ENCODE results near the gene DMD. TPM values are rescaled to one million over a fixed set of nuclear protein-coding genes. Genes with fewer than 3 reads are reported as not detected.

The DMD gene
- total and polyA plus RNA-seq, 2 of the 8 experiments (the other 6 are each of a cell fraction or from before 2014, with no cell fraction given), result 4.8 to 7.4 TPM

DNA sequence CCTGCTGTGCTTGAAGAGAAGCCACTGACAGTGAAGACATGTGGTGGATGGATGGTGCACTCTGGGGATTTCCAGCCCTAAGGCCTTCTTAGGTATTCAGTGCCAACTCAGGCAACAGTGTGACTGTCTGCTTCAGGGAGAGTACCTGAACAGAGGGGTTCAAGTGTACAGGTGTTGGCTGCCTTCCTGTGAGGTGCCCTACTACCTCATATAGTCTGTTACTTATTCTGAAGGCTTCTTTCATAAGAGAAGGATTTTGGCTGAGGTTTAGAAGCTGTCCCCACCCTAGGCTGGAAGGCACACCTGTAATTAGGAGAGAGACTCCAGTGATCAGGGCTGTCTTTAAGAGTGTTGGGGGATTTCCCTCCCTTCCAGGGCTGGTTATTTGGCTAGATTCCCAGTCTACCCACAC, 2141.3 kb downstream of the DMD start:
- no peak for DNase-seq (ENCODE audit: low read depth in 1 of 2, low spot score in 2 of 2)
- H3K4ac ChIP-seq (replicated peaks; ENCODE audit: insufficient read length, low read depth, low read length), result no peak overlapping the region
- no peak overlapping the region for H2BK15ac ChIP-seq (ENCODE audit: low read length)
- no peaks in the 10 kb centered on the region for H3K79me2 ChIP-seq (ENCODE audit: control insufficient read depth in 1 of 2, insufficient read depth in 2 of 2, low read length in 2 of 2)
- no peak overlapping the region for H3K56ac ChIP-seq (replicated peaks; ENCODE audit: insufficient read length, low read depth, low read length)
- no peak overlapping the region for H4K91ac ChIP-seq (replicated peaks; ENCODE audit: insufficient read length, low read length)
- no peak for FAIRE-seq
- H4K20me1 ChIP-seq (replicated peaks in 1 of 2; ENCODE audit: control insufficient read depth in 1 of 2, insufficient read depth in 2 of 2, low read length in 2 of 2), result no peaks in the 10 kb centered on the region
- ChIA-PET CTCF (ENCODE audit: partially characterized antibody) (no interaction called here), POLR2A (ENCODE audit: partially characterized antibody) (no interaction called here)
- no peaks in the 10 kb centered on the region for H3K36me3 ChIP-seq (ENCODE audit: control insufficient read depth in 2 of 4, insufficient read depth in 4 of 4, low read length in 3 of 4)
- no peak overlapping the region for H3K18ac ChIP-seq (ENCODE audit: extremely low read depth, low read length)
- TF ChIP-seq JUN (IDR thresholded peaks at IDR 0.05; ENCODE audit: low read depth, low read length) (no peak), CREB1 (IDR thresholded peaks at IDR 0.05) (no peak), ASH2L (IDR thresholded peaks at IDR 0.05; ENCODE audit: low read length) (no peak), CHD1 (IDR thresholded peaks at IDR 0.05; ENCODE audit: low read depth, low read length) (no peak), TEAD4 (IDR thresholded peaks at IDR 0.05; ENCODE audit: low read depth, low read length) (no peak)
- H2AK5ac ChIP-seq (ENCODE audit: low read depth, low read length), result no peak overlapping the region
- no peak overlapping the region for H2BK20ac ChIP-seq (ENCODE audit: low read length)
- H3K79me1 ChIP-seq (ENCODE audit: low read depth, low read length), result no peaks in the 10 kb centered on the region
- no peak overlapping the region for H3K14ac ChIP-seq (ENCODE audit: insufficient read length)
- no peak overlapping the region for H3K23ac ChIP-seq (ENCODE audit: insufficient read length)
- H2AFZ ChIP-seq (ENCODE audit: low read length), result no peak overlapping the region
- H4K5ac ChIP-seq (ENCODE audit: insufficient read length, low read depth, low read length), result no peak overlapping the region
- H2BK5ac ChIP-seq (ENCODE audit: low read depth, low read length), result no peak overlapping the region
- no peaks in the 10 kb centered on the region for H3K23me2 ChIP-seq (ENCODE audit: low read depth, low read length)
- H3K27ac ChIP-seq (ENCODE audit: low read depth, low read length), result no peak overlapping the region
- H3K4me2 ChIP-seq (ENCODE audit: insufficient read depth in 1 of 2, low read depth in 2 of 2, low read length in 2 of 2), result no peak overlapping the region
- H3K4me3 ChIP-seq (ENCODE audit: extremely low read depth in 1 of 4, insufficient read depth in 2 of 4, low read depth in 3 of 4, low read length in 4 of 4), result no peak overlapping the region
- no peak overlapping the region for H4K8ac ChIP-seq (ENCODE audit: extremely low read depth, insufficient read depth, low read length)
- no peaks in the 10 kb centered on the region for H3K4me1 ChIP-seq (replicated peaks in 1 of 4; ENCODE audit: control insufficient read depth in 3 of 4, insufficient read depth in 4 of 4, low read length in 3 of 4)
- H3K9ac ChIP-seq (replicated peaks in 1 of 4; ENCODE audit: extremely low read depth in 1 of 4, low read depth in 3 of 4, low read length in 3 of 4), result no peak overlapping the region
- no peaks in the 10 kb centered on the region for H3K27me3 ChIP-seq (replicated peaks in 1 of 4; ENCODE audit: control insufficient read depth in 3 of 4, extremely low read depth in 1 of 4, insufficient read depth in 3 of 4, low read length in 3 of 4)
- H3K9me3 ChIP-seq (ENCODE audit: insufficient read depth in 2 of 2, low read depth in 1 of 2, low read length in 1 of 2), result peaks cover 5 to 11% of the 10 kb centered on the region in 2 experiments; a peak in 1 of 4 replicates
- H2BK12ac ChIP-seq (ENCODE audit: low read depth, low read length), result no peak overlapping the region
- H2BK120ac ChIP-seq (replicated peaks; ENCODE audit: low read depth, low read length), result no peak overlapping the region

Small RNA genes lying within 50 kb of the gene (microRNA-seq; reads per million reads assigned to microRNA genes)
- gene MIR3915 (ENCODE audit: borderline microRNAs expressed in 2 of 2, borderline number of aligned reads in 2 of 2, borderline replicate concordance in 1 of 2) (0 reads per million in 2 experiments), gene MIR548F5 (ENCODE audit: borderline microRNAs expressed in 2 of 2, borderline number of aligned reads in 2 of 2, borderline replicate concordance in 1 of 2) (0 reads per million in 2 experiments)

Small RNA genes lying within 50 kb of the gene (small RNA-seq; reads per million reads assigned to genes)
- gene MIR3915 (ENCODE audit: insufficient read depth) (not detected), gene MIR548F5 (ENCODE audit: insufficient read depth) (not detected), gene RNA5SP501 (ENCODE audit: insufficient read depth) (not detected), gene RNU6-894P (ENCODE audit: insufficient read depth) (not detected)

Data from H1 (cell line).